Amniotic epithelial cell (primary cell): Measurements from ENCODE around the gene OR2A14.
"Not testable (repeated sequence)": the region's sequence is repeated elsewhere in the genome, so short reads cannot be mapped to it uniquely, and the experiment has no call there.

Experiments used
- DNase-seq: peaks from one replicate; pipeline ENCODE4 v3.0.0-alpha.2; 2010; ENCODE audit warnings: low read depth

Gene OR2A14

DNA sequence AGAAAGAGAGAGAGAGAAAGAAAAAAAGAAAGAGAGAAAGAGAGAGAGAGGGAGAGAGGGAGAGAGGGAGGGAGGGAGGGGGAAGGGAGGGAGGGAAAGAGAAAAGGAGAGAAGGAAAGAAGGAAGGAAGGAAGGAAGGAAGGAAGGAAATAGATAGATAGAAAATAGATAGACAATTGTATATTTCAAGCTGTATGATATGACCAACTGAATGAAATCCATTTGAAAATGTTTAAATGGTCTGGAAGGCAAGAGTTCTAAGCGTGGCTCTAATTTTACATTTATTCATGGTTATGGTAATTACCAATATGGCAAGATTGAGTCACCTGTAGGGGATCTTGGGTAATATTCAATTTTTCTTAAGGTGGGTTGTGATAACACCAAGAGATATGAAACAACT is 35.9 kb downstream of the OR2A14 start:
- DNase-seq, result no peak

DNA sequence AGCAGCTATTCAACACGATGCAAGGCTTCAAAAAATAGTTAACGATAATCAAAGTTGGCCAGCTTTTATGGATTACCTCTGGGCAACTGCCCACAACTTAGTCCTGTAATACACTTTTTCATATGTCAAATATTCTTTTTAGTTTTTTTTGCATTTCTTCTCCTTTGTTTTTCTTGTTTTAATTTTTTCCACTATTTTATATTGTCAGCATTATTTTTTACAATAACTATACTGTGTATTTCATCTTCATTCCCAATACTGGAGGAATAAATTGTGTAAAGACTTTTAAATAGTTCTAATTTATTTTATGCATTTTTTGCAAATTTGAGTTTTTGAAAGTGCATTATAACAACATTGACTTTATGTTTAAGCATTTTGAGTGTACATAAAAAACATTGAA is 41.8 kb downstream of the OR2A14 start:
- DNase-seq, result no peak

DNA sequence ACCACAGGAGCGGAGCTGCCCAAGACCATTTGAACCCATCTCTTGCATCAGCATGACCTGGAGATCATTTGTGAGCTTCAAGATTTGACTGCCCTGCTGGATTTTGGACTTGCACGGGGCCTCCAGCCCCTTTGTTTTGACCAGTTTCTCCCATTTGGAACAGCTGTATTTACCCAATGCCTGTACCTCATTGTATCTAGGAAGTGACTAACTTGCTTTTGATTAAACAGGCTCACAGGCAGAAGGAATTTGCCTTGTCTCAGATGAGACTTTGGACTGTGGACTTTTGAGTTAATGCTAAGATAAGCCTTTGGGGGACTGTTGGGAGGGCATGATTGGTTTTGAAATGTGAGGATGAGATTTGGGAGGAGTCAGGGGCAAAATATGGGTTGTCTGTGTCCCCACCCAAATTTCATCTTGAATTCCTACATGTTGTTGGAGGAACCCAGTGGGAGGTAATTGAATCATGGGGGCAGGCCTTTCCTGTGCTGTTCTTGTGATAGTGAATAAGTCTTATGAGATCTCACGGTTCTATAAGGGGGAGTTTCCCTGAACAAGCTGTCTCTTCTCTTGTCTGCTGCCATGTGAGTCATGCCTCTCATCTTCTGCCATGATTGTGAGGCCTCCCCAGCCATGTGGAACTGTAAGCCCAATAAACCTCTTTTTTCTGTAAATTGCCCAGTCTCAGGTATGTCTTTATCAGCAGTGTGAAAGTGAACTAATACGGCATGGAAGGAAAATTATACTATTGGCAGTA is 48.8 kb downstream of the OR2A14 start:
- DNase-seq, result peak; percentile 62

DNA sequence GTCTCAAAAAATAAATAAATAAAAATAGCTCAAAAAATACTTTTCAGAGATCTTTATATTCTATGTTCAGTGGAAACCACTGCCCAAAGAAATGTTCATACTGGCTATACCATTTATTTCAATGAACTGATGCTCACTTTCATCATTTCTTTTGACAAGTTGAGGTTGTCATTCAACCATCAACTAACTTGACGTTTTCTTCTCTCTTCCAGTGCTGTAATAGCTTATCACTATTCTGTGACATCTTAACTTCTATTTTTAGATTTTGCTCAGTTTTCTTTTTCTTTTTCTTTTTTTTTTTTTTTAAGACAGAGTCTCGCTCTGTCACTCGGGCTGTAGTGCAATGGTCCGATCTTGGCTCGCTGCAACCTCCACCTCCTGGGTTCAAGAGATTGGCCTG is 51.6 kb downstream of the OR2A14 start:
- no peak for DNase-seq

DNA sequence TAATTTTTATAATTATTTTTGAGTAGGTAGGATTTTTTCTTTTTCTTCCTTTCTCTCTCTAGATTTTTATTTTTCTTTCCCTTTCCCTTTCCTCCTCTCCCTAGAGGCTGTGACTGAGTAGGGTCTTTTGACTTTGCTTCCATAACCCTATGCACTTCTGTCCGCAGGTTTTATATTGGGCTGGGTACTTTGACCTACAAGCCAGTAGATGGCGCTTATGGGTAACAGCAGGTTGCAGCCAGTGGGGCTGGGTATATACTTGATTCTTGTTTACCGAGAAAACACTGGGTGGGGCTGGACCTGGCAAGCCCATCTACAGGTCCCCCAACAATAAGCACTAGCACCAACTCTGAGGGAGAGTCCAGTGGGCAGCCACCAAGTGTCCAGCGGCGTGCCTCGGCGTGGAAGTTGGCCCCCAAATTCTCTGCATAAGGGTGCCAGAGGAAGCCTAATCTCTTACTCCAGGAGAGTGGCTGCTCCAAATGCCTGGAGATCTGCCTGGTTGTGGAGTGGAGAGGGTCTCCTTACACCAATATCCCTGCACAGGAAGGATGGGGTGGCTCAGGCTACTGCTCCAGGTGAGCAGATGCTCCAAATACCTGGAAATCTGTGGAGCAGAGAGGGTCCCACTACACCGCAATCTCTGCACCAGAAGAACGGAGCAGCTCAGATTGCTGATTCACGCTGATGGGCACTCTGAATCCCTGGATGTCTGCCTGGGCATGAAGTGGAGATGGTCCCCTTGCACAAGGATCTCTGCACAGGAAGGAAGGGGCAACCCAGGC is 55.6 kb downstream of the OR2A14 start:
- DNase-seq, result peak; percentile 18

DNA sequence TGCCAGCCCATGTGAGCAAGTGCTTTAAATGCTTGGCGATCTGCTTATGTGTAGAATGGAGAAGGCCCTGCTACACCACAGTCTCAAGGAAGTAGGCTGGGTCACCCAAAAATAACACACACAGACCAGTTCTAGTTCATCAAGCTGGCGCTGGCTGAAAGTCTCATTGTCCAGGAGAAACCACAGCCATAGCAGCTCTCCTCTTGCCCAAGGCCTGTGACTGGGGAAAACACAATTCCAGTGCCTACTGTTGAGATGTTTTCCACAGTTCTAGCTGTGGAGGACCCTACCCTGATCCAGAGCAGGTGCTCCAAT is 56.1 kb downstream of the OR2A14 start:
- not testable (repeated sequence) for DNase-seq
